A549 (cell line): Measurements from ENCODE around the gene CTNNA3.

Experiments
- ESRRA ChIP-seq: fragments of 150-350 bp; IDR thresholded peaks from 2 replicates; pipeline ENCODE4 v1.6.1; 2014; ENCODE audit warnings: mild to moderate bottlenecking, low read length, borderline replicate concordance
- RNF2 ChIP-seq: fragments of 200-600 bp; sonication (generic); IDR thresholded peaks from 2 replicates; pipeline ENCODE4 v1.6.1; 2016; ENCODE audit warnings: low read depth, mild to moderate bottlenecking, antibody characterized with exemption, moderate library complexity, borderline replicate concordance
- ZFP36 ChIP-seq: fragments of 450-650 bp; IDR thresholded peaks from 2 replicates; pipeline ENCODE4 v1.6.1; 2014; ENCODE audit warnings: borderline replicate concordance; ENCODE audit not compliant: partially characterized antibody
- TF ChIP-seq, protein P1 (sequence below): fragments of >200 bp; sonication (Bioruptor Twin); formaldehyde crosslinking; IDR thresholded peaks from 3 replicates; pipeline ENCODE4 v1.5.1; 2016

DNA sequence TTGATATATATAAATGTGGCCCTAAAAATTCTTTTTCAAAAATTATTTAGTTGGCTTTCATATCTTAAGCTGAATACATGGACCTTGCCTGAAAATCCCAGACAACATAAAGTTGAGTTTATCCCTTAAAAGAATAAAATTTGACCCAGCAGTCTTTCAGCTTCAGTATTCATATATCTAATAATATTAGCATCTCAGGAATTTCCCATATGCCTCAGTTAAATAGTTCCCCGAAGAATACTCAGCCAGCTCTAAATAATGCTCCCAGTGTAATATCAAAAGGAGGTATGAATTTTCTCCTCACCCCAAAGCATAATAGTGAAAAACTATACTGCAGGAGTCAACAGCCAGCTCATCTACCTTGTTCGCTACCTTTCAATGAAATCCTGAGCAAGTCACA, 145.9 kb downstream of the CTNNA3 start:
- TF ChIP-seq, protein P1, sequence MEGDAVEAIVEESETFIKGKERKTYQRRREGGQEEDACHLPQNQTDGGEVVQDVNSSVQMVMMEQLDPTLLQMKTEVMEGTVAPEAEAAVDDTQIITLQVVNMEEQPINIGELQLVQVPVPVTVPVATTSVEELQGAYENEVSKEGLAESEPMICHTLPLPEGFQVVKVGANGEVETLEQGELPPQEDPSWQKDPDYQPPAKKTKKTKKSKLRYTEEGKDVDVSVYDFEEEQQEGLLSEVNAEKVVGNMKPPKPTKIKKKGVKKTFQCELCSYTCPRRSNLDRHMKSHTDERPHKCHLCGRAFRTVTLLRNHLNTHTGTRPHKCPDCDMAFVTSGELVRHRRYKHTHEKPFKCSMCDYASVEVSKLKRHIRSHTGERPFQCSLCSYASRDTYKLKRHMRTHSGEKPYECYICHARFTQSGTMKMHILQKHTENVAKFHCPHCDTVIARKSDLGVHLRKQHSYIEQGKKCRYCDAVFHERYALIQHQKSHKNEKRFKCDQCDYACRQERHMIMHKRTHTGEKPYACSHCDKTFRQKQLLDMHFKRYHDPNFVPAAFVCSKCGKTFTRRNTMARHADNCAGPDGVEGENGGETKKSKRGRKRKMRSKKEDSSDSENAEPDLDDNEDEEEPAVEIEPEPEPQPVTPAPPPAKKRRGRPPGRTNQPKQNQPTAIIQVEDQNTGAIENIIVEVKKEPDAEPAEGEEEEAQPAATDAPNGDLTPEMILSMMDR, result no peak
- TF ChIP-seq ESRRA (no peak), ZFP36 (no peak), RNF2 (no peak)
